Loucy (cell line): Measurements from ENCODE around the gene GLB1L.

Source experiments
- H2AFZ ChIP-seq: fragments of 200-600 bp; sonication (generic); 2 replicates; pipeline ENCODE4 v1.6.0; 2016; ENCODE audit warnings: antibody characterized with exemption, mild to moderate bottlenecking, low read length, moderate library complexity
- H3F3A ChIP-seq: fragments of 200-600 bp; 2 replicates; pipeline ENCODE4 v1.6.0; 2016; ENCODE audit warnings: antibody characterized with exemption, low read depth, mild to moderate bottlenecking
- H3K27me3 ChIP-seq: fragments of 200-600 bp; sonication (generic); 2 replicates; pipeline ENCODE4 v1.6.1; 2014; ENCODE audit warnings: low read length, mild to moderate bottlenecking; ENCODE audit not compliant: insufficient read depth, poor library complexity, severe bottlenecking
- H3K36me3 ChIP-seq: fragments of 200-600 bp; sonication (generic); 2 replicates; pipeline ENCODE4 v1.6.1; 2016; ENCODE audit warnings: low read length; ENCODE audit not compliant: insufficient read depth
- H3K4me1 ChIP-seq: fragments of 200-600 bp; sonication (generic); 2 replicates; pipeline ENCODE4 v1.5.1; 2014; ENCODE audit warnings: low read length, mild to moderate bottlenecking; ENCODE audit not compliant: insufficient read depth, poor library complexity, severe bottlenecking
- H3K4me2 ChIP-seq: fragments of 200-600 bp; sonication (generic); 2 replicates; pipeline ENCODE4 v1.6.0; 2014; ENCODE audit warnings: antibody characterized with exemption, low read length, low read depth, mild to moderate bottlenecking; ENCODE audit not compliant: poor library complexity, severe bottlenecking
- H3K4me3 ChIP-seq: fragments of 200-600 bp; sonication (generic); 2 replicates; pipeline ENCODE4 v1.5.1; 2014; ENCODE audit warnings: low read length, mild to moderate bottlenecking, mixed read lengths; ENCODE audit not compliant: poor library complexity, severe bottlenecking
- H3K79me2 ChIP-seq: fragments of 200-600 bp; sonication (generic); 2 replicates; pipeline ENCODE4 v1.6.1; 2014; ENCODE audit warnings: low read length; ENCODE audit not compliant: insufficient read depth
- H3K9ac ChIP-seq: fragments of 200-600 bp; sonication (generic); 2 replicates; pipeline ENCODE4 v1.6.0; 2014; ENCODE audit warnings: mild to moderate bottlenecking, low read depth, low read length, moderate library complexity; ENCODE audit not compliant: poor library complexity, severe bottlenecking
- H3K9me2 ChIP-seq: fragments of 200-600 bp; sonication (generic); replicated peaks from 2 replicates; pipeline ENCODE4 v1.6.1; 2016; ENCODE audit warnings: low read depth, low read length, mixed read lengths
- H3K9me3 ChIP-seq: fragments of 200-600 bp; sonication (generic); 2 replicates; pipeline ENCODE4 v1.6.1; 2014; ENCODE audit warnings: mild to moderate bottlenecking, antibody characterized with exemption, low read length, low read depth; ENCODE audit not compliant: insufficient read depth
- H4K20me1 ChIP-seq: fragments of 200-600 bp; sonication (generic); 2 replicates; pipeline ENCODE4 v1.6.0; 2014; ENCODE audit warnings: antibody characterized with exemption, low read length, mild to moderate bottlenecking; ENCODE audit not compliant: insufficient read depth, poor library complexity, severe bottlenecking
- EZH2phosphoT487 ChIP-seq: fragments of 200-600 bp; IDR thresholded peaks from 2 replicates; pipeline ENCODE4 v1.6.1; 2018; ENCODE audit warnings: antibody characterized with exemption, mild to moderate bottlenecking, moderate library complexity, borderline replicate concordance
- TF ChIP-seq, protein P1 (sequence below): fragments of 200-600 bp; sonication (generic); conservative IDR thresholded peaks from 2 replicates; pipeline ENCODE4 v1.5.1; 2014; ENCODE audit warnings: mild to moderate bottlenecking, antibody characterized with exemption, low read length

The GLB1L gene

DNA sequence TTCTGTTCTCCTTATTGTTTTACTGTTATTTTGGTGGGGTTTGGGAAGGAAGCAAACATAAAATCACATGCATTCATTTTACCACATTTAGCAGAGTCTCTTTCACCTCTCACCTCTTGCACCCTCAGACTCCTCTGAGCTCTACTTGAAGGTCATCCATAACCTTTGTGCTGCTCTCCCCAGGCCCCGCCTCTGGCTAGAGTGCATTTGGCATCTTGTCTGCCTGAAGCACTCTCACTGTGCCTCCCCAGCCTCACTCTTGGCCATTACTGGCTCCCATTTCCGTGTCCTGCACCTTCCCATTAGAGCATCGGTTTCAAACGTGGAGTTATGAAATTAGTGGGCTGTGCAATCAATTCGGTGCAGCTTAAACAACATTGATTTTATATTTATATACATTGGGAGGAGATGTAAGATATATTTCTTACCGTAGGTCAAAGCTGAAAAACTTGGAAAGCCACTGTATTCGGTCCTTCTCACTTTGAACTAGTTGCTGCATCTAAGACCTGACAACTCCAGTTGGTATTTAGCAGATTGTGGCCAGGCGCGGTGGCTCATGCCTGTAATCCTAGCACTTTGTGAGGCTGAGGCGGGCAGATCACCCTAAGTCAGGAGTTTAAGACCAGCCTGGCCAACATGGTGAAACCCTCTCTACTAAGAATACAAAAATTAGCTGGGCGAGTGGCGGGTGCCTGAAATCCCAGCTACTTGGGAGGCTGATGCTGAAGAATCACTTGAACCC lies 45.6 kb downstream of the GLB1L start:
- Histone ChIP-seq H3K79me2 (no peaks in the 10 kb centered on the region), H3K4me1 (peaks cover 11% of the 10 kb centered on the region), H3K4me2 (peak overlapping the region; percentile 65), H3F3A (peaks cover 3% of the 10 kb centered on the region; the same call in 1 of the 2 replicates), H3K9me3 (peaks cover 7% of the 10 kb centered on the region; the same call in 1 of the 2 replicates), H4K20me1 (no peaks in the 10 kb centered on the region), H3K27me3 (no peaks in the 10 kb centered on the region), H3K9ac (peak overlapping the region; percentile 59), H3K36me3 (no peaks in the 10 kb centered on the region), H3K4me3 (peak overlapping the region; percentile 71), H3K9me2 (no peaks in the 10 kb centered on the region), H2AFZ (no peak overlapping the region)
- TF ChIP-seq EZH2phosphoT487, result no peak
- TF ChIP-seq, protein P1, sequence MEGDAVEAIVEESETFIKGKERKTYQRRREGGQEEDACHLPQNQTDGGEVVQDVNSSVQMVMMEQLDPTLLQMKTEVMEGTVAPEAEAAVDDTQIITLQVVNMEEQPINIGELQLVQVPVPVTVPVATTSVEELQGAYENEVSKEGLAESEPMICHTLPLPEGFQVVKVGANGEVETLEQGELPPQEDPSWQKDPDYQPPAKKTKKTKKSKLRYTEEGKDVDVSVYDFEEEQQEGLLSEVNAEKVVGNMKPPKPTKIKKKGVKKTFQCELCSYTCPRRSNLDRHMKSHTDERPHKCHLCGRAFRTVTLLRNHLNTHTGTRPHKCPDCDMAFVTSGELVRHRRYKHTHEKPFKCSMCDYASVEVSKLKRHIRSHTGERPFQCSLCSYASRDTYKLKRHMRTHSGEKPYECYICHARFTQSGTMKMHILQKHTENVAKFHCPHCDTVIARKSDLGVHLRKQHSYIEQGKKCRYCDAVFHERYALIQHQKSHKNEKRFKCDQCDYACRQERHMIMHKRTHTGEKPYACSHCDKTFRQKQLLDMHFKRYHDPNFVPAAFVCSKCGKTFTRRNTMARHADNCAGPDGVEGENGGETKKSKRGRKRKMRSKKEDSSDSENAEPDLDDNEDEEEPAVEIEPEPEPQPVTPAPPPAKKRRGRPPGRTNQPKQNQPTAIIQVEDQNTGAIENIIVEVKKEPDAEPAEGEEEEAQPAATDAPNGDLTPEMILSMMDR, result no peak

DNA sequence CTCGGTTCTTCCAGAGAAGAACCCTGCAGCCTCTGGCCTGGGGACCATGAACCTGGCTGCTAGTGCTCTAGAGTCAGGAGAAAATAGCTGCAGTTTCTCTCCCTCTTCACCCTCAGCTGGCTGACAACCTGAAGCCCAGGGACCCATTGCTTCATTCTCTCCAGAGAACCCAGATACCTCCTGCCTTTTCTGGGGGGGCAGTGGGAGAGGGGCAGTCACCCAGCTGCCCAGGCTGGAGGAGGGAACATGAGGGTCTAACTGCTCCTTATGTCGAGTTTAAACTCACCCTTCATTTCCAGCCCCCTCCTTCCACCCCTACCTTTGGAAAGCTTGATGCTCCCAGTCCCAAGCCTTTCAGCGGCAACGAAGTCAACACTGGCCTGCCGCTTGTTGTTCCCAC lies 46.3 kb downstream of the GLB1L start:
- Histone ChIP-seq H3K4me1 (peaks cover 11% of the 10 kb centered on the region), H3K79me2 (no peaks in the 10 kb centered on the region), H3K36me3 (no peaks in the 10 kb centered on the region), H3K4me3 (peak overlapping the region; percentile 71), H4K20me1 (no peaks in the 10 kb centered on the region), H3K4me2 (peak overlapping the region; percentile 65), H3K9me3 (peaks cover 4% of the 10 kb centered on the region; the same call in 1 of the 2 replicates), H3F3A (peaks cover 3% of the 10 kb centered on the region; the same call in 1 of the 2 replicates), H2AFZ (no peak overlapping the region), H3K9ac (peak overlapping the region; percentile 59), H3K27me3 (no peaks in the 10 kb centered on the region), H3K9me2 (no peaks in the 10 kb centered on the region)
- TF ChIP-seq, protein P1, result no peak
- TF ChIP-seq EZH2phosphoT487, result no peak

DNA sequence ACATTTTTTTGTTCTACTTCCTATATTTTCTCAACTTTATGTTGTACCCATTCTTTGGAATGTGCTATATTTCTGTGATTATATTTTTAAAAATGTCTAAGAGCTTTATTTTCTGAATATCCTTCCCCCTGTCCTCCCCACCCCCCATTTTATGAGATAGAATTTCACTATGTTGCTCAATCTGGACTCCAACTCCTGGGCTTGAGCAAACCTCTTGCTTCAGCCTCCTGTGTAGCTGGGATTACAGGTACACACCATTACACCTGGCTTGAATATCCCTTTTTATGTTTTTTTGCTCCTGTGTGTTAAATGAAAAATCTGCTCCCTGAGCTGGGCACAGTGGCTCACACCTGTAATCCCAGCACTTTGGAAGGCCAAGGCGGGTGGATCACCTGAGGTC lies 47.9 kb downstream of the GLB1L start:
- Histone ChIP-seq H3K9me3 (peaks cover 4% of the 10 kb centered on the region; the same call in 1 of the 2 replicates), H3F3A (peaks cover 3% of the 10 kb centered on the region; the same call in 1 of the 2 replicates), H2AFZ (no peak overlapping the region), H3K4me1 (peaks cover 11% of the 10 kb centered on the region), H3K4me3 (no peak overlapping the region), H3K4me2 (no peak overlapping the region), H3K79me2 (no peaks in the 10 kb centered on the region), H3K27me3 (no peaks in the 10 kb centered on the region), H4K20me1 (no peaks in the 10 kb centered on the region), H3K36me3 (no peaks in the 10 kb centered on the region), H3K9me2 (no peaks in the 10 kb centered on the region), H3K9ac (no peak overlapping the region)
- TF ChIP-seq EZH2phosphoT487, result no peak
- TF ChIP-seq, protein P1, result no peak
